Measurements from ENCODE around the gene ZNF444.

Gene ZNF444

DNA sequence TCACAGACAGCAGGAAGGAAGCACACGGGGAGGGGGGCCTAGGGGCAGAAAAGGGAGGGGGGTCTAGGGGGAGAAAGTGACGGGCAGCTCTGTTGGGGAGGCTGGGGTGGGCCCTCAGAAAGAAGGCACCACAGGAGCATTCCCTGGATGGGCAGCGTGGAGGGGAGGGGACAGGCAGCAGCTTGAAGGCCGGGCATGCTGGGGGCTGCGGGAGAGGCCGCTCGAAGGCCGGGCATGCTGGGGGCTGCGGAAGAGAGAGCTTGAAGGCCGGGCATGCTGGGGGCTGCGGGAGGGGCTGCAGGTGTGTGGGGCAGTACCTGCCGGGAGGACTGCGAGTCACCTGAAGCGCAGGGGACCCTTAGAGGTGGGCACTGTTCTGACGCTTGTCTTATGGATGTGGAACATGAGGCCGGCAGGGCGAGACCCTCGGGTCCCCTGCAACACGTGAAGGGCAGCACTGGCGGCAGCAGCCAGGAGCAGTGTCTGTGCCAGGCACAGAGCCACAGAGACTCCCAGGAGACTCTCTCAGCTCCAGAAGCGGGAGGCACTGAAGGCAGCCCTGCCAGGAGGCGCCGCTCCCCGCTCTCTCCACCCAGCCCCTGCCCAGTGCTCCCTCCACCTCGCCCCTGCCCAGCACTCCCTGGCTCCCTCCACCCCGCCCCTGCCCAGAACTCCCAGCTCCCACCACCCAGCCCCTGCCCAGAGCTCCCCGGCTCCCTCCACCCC lies 33.3 kb upstream of the ZNF444 start:
- DNase-seq (ENCODE audit: low read depth), result no peak

GRCh38 chr19:56108447-56109195 lies 32.5 kb upstream of the ZNF444 start:
- no peak for DNase-seq (ENCODE audit: low read depth)

GRCh38 chr19:56109226-56109625 lies 31.9 kb upstream of the ZNF444 start:
- DNase-seq (ENCODE audit: low read depth), result no peak

DNA sequence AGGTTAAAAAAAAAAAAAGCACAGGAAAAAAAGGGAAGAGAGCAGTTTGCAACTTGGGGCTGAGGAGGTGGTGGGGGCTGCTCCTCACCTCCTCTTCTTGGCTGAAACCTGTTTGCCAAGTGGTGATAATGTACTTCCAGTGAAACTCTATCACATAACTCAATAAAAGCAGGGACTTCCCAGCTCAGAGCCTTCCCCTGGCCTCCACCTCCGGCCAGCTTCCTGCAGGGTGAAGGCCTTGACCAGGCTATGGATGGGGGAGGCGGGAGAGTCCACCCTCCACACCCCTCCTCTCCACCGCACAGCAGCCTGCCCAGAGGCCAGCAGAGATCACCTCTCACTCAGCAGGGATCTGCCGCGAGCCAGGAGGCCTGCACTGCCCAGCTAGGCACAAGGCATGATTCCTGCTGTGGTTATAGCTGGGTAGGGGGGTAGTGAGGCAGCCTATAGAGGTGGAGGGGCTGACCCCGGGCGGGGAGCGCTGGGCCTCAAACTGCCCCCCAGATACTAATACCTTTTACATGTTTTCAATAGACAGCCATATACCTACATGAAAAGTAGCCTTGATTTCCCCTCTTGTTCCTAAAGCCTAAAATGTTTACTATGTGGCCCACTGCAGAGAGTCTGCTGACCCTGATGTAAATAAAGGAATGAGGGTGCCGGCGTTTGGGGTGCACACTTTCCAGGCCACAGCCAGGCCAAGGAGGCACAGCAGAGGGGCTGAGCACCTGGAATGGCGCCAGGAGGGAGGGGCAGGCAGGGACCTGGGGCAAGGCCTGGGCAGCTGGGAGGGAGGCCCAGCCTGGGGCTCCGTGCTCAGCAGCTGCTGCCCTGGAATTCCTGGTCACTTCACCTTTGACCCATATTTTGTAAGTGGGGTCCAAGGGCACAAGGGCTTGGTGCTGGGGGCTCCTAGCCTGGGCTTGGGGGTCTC lies 30.3 kb upstream of the ZNF444 start:
- no peak for DNase-seq (ENCODE audit: low read depth)

- no peak for DNase-seq (ENCODE audit: low read depth)
Measured at GRCh38 chr19:56111601-56112312, 29.3 kb upstream of the ZNF444 start.

DNA sequence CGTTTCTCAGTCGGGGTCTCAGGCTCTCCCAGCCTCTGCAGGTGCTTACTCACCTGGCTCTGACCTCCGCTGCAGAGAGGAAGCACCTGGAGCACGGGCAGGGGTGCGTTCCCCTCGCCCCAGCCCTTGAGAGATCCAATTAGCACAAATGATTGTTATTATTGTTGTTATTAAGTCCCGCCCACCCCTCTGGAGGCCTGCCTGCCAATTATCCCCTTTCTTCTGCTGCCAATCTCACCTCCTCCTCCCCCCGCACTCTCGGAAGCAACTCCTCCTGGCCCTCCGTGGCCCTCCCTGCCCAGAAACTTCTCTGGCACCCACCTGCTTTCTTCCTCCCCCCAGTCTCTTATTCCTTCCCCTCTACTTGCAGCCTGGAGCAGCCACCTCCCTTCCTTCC lies 28.8 kb upstream of the ZNF444 start:
- DNase-seq (ENCODE audit: low read depth), result no peak

DNA sequence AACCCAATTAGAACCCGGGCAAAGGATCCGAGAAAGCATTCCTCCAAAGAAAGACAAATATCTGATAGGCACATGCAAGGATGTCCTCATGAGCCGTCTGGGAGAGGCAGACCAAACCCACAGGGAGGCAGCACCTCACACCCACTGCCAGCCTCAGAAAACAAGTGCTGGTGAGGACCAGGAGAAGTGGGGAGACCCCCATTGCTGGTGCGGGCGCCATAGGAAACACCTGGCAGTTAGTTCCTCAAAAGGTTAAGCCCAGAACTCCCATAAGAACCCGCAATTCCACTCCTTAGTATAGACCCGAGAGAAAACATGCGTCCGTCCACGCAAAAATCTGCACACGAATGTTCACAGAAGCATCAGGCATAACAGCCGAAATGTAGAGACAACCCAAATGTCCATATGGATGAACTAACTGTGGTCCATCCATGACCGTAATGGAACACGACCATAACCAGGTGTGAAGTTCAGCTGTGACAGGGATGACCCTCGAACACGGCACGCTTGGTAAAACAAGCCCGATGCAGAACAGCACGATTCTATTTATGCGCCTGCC lies 27.9 kb upstream of the ZNF444 start:
- no peak for DNase-seq (ENCODE audit: low read depth)

- no peak for DNase-seq (ENCODE audit: low read depth)
Measured at GRCh38 chr19:56114051-56114777, 26.9 kb upstream of the ZNF444 start.

DNA sequence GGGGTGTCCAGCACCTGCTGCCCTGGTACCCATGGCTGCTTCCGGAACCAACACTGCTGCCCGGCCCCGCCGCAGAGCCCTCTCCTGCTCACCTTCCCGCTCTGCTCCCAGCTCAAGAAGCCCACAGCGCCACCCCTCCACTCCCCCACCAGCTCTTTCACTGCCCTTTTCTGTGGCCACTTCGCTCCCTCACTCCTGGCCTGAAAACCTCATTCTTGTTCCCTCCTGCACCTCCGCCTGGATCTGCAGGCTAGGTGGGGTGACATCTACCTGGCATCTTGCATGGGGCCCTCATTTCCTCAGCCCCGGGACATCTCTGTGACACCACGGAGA lies 26.3 kb upstream of the ZNF444 start:
- no peak for DNase-seq (ENCODE audit: low read depth)

- no peak for DNase-seq (ENCODE audit: low read depth)
Measured at GRCh38 chr19:56115490-56115889, 25.6 kb upstream of the ZNF444 start.

GRCh38 chr19:56116606-56117005 lies 24.5 kb upstream of the ZNF444 start:
- no peak for DNase-seq (ENCODE audit: low read depth)

DNA sequence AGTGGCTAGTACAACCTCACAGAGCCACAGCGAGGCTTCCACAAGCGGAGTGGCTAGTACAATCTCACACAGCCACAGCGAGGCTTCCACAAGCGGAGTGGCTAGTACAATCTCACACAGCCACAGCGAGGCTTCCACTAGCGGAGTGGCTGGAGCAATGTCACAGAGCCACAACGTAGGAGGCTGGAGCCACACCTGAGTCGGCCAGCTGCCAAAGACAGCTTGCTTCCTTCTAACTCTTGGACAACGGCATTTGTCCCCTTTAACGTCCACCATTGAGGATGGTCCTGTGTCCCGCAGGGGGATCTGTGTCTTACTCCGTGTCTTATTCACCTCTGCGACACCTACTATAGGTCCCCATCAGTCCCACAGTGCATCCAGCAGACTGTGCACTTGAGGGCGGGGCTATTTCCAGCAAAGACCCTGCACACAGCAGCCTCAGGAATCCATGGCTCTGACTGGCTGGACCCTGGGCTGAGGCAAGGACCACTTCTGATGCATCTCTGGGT lies 23.7 kb upstream of the ZNF444 start:
- no peak for DNase-seq (ENCODE audit: low read depth)

DNA sequence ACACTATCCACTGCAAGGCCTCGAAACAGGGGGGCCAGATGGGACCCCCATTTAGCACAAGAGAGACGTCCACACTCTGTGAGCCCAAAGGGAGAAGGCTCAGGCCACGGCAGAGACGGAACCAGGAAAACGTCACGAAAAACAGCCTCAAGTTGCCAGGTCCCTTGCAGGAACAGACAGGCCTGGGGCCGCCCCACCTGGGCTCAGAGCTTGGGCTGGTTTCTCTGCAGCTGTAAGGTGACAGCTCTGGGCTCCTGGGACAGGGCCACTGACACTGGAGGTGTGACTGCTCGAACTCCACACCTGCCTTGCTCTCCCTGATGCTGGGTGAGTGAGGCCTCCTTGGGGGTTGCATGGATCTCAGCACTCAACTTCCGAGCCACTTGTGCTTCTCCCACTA lies 23.2 kb upstream of the ZNF444 start:
- no peak for DNase-seq (ENCODE audit: low read depth)

DNA sequence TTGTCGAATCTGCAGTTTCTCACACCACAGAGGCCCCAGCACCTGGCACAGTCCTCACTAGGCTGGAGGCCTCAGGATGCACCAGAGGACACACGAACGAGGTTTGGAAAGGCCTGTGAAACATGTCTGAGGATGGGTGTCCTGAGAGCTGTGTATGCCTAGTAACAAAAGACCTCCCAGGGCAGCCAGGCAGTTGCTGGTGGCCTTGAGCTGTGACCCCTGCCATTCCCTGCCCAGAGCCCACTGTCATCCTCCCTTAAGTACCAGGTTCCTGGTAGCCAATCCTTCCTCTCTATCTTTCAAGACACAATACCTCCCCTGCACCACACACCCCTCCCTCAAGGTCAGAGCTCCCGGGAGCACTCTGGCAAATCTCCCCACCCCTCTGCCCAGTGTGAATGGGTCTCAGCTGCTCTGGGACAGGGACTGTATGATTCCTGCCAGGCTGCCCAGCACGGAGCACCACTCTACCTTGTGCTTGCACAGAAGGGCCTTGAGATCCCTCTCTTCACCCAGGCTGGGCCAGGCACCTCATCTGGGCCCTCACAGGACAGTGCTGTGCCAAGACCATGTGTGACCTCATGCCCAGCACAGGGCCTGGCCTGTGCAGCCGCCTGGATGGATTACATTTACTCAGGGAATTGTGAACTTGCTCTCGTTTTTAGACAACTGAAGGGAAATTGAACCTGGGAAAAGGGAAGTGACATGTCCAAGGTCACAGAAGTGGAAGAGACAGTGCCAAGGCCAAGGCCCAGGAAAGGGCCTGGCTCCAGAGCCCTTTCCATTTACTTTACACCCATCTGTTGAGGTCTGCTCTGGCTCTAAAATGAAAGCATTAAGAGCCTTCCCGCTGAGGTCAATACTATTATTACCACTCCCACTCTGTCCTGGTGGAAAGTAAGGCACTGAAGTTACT lies 22.2 kb upstream of the ZNF444 start:
- no peak for DNase-seq (ENCODE audit: low read depth)

GRCh38 chr19:56119582-56119978 lies 21.5 kb upstream of the ZNF444 start:
- DNase-seq (ENCODE audit: low read depth), result no peak

- no peak for DNase-seq (ENCODE audit: low read depth)
Measured at GRCh38 chr19:56120002-56120370, 21.1 kb upstream of the ZNF444 start.

- peak; percentile 51 for DNase-seq (ENCODE audit: low read depth)
Measured at GRCh38 chr19:56120371-56121179, 20.5 kb upstream of the ZNF444 start.

- peak; percentile 94 for DNase-seq (ENCODE audit: low read depth)
Measured at GRCh38 chr19:56121180-56122167, 19.6 kb upstream of the ZNF444 start, which contains the start of gene ZNF787. ZNF787 (minus strand) TSS chr19:56121295; CDS start chr19:56103217, 18,078 bp downstream.
